Measurements from ENCODE around the gene JMJD1C.

DNA sequence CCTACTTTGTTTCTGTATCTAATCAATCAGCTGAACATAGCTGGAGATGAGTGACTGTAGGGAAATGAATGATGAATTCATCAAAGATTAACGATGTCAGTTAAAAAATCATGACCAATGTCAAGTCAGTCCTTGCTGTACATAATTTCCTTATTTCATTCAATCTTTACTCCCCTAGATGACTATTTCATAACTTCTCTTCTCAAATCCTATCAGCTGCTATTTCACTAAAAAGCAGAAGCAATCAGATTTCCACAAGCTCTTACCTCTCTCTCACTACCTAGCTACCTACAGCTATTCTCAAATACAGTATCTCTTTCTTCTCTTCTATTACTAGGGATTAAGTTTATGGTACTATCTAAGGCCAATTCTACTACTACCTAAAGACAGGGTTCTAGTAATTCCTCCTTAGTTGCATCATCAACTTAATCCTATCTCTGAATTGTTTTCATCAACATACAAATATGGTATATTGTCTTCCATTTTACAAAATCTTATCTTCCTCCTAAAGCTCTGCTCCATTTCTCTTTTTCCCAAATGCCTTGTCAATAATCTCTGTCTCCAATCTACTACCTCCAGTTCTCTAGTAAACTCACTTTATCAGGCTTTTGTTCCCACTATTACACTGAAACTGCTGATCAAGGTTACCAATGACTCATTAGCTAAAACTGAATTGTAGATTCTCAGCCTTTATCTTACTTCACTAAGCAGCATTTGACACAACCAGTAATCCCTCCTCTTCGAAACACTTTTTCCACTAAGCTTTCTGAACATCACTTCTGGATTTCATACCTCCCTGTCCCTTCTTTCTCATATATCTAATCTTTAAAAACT, 28.4 kb downstream of the JMJD1C start:
- TF ChIP-seq, protein P1, sequence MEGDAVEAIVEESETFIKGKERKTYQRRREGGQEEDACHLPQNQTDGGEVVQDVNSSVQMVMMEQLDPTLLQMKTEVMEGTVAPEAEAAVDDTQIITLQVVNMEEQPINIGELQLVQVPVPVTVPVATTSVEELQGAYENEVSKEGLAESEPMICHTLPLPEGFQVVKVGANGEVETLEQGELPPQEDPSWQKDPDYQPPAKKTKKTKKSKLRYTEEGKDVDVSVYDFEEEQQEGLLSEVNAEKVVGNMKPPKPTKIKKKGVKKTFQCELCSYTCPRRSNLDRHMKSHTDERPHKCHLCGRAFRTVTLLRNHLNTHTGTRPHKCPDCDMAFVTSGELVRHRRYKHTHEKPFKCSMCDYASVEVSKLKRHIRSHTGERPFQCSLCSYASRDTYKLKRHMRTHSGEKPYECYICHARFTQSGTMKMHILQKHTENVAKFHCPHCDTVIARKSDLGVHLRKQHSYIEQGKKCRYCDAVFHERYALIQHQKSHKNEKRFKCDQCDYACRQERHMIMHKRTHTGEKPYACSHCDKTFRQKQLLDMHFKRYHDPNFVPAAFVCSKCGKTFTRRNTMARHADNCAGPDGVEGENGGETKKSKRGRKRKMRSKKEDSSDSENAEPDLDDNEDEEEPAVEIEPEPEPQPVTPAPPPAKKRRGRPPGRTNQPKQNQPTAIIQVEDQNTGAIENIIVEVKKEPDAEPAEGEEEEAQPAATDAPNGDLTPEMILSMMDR (IDR thresholded peaks at IDR 0.05): no peak
- TF ChIP-seq POLR2A (IDR thresholded peaks at IDR 0.05): no peak
